Measurements from ENCODE around the gene SUPT3H.
"Not testable (repeated sequence)": the region's sequence is repeated elsewhere in the genome, so short reads cannot be mapped to it uniquely, and the experiment has no call there.

The SUPT3H gene

GRCh38 chr6:45105170-45105820, 272.4 kb downstream of the SUPT3H start:
- DNase-seq, result no peak

- DNase-seq, result no peak
These were observed 273.3 kb downstream of the SUPT3H start for GRCh38 chr6:45104429-45104828.

DNA sequence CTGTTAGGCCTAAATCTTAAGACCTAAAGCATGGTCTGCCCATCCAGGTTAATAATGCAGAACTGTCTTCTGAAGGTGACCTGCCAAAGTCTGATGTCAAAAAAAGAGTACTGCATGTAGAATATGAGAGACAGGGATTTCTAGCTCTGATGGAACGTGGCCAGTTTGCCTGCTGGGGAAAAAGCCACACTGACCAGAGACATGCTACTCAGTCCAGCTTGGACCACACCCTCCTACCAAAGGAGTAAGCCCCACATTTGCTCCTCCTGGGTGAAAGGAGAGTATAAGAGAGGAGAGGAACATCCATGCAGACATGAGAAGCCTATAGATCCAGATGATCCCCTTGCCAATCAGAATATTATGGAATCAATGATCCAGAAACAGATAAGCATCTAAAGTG, 279.5 kb downstream of the SUPT3H start:
- no peak for DNase-seq

GRCh38 chr6:45094831-45095230, 282.9 kb downstream of the SUPT3H start:
- no peak for DNase-seq

DNA sequence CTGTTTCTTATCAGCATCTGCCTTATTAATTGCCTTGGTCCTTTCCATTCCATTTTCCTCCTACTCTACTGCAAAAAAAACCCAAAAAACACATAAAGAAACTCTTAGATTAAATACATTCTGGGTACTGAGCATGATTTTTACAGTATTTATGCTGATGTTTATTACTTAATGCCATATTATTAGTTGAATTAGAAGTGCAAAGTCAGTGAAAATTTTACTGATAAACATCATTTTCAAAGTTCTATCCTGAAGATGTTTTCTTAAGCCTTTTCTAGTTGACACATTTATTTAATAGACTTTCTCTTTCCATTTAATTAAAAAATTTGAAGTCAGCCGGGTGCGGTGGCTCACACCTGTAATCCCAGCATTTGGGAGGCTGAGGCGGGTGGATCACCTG, 285.6 kb downstream of the SUPT3H start:
- no peak for DNase-seq

GRCh38 chr6:45086360-45087084, 291.2 kb downstream of the SUPT3H start:
- DNase-seq, result no peak

GRCh38 chr6:45084257-45084656, 293.5 kb downstream of the SUPT3H start:
- DNase-seq, result no peak

GRCh38 chr6:45082091-45082490, 295.6 kb downstream of the SUPT3H start:
- DNase-seq, result no peak

DNA sequence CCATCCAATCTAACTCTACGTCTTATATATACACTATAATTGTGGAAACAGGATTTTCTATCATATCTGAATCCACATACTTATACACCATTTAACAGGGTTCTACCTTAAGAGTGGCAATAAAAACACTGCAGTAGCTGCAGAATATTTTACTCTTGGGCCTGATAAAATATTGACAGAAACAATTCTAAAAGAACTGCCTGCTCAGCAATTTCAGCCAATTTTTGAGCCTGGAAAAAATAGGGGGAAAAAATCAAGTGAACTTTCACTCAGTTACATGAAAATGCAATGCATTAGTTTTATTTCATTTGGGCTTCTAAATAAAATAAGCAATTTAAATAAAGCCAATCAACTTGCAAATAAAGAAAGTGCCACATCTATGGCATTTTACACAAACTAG, 296.1 kb downstream of the SUPT3H start:
- DNase-seq, result no peak

DNA sequence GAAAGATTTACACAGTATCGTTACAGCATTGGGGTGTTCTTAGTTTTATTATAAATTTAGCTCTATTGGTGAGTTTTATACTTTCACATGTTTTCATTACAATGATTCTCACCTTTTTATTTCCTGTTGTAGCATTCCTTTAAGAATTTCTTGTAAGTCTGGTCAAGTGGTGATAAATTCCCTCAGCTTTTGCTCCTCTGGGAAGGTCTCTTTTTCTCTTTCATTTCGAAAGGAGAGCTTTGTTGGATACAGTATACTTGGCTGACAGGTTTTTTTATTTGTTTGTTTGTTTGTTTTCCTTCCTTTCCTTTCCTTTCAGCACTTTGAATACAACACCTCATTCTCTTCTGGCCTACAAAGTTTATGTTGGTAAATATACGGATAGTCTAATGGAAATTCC, 299.3 kb downstream of the SUPT3H start:
- DNase-seq, result no peak

GRCh38 chr6:45076217-45076930, 301.4 kb downstream of the SUPT3H start:
- no peak for DNase-seq

DNA sequence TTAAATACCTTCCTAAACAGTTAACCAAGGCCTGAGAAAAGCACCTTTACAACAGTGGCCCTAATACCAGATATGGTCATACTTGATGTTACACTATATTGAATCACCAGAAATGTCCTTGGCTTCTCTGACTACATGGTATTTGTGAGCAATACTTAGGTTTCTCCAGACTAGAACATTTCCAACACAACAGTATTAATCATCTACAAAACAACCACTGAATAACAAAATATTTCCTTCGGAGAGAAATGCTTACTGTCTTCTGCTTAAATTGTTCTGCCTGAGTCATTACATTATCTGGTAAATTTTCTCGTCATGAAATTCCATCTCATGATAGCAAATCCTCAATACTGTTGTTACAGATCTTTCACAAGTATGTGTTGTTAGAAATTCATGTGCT, 302.5 kb downstream of the SUPT3H start:
- DNase-seq, result no peak

DNA sequence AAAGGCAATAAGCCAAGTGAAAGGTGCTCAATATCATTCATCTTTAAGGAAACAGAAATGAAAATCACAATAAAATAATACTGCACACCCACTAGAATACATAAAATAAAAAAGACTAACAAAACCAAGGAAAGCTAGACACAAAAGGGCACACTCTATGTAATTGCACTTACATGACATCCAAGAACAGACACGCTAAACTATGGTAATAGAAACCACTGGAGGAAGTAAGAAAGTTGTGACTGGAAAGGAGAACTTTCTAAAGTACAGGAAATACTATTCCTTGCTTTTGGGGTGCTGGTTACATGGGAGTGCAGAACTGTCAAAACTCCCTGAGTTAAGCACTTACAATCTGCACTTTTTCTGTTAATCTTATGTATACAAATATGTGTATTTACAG, 303.3 kb downstream of the SUPT3H start:
- no peak for DNase-seq

- DNase-seq, result no peak
These were observed 304.0 kb downstream of the SUPT3H start for GRCh38 chr6:45073771-45074170.

- no peak for DNase-seq
These were observed 305.1 kb downstream of the SUPT3H start for GRCh38 chr6:45072673-45073072.

GRCh38 chr6:45072016-45072415, 305.7 kb downstream of the SUPT3H start:
- no peak for DNase-seq

- DNase-seq, result no peak
These were observed 308.6 kb downstream of the SUPT3H start for GRCh38 chr6:45069091-45069490.

- DNase-seq, result not testable (repeated sequence)
These were observed 310.3 kb downstream of the SUPT3H start for GRCh38 chr6:45067446-45067845.

- DNase-seq, result not testable (repeated sequence)
These were observed 315.1 kb downstream of the SUPT3H start for GRCh38 chr6:45062659-45063058.

- no peak for DNase-seq
These were observed 320.0 kb downstream of the SUPT3H start for GRCh38 chr6:45057711-45058110.

DNA sequence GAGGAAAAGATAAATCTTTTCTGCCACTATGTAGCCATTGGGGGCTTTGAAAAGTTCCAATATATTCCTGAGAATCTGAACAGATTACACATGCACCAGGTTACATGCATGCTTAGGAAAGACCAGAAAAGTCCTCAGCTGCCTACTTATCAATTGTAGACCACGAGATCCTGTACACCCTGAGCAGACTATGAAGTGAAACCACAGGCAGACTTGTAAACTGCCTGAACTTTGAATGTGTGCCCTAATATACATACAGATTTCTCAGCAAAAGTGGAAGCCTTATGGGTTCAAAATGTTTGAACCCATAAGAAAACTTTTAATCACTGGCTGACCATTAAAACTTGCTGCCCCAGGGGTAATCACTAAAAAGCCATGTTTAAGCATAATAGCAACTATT, 323.1 kb downstream of the SUPT3H start:
- DNase-seq, result no peak

DNA sequence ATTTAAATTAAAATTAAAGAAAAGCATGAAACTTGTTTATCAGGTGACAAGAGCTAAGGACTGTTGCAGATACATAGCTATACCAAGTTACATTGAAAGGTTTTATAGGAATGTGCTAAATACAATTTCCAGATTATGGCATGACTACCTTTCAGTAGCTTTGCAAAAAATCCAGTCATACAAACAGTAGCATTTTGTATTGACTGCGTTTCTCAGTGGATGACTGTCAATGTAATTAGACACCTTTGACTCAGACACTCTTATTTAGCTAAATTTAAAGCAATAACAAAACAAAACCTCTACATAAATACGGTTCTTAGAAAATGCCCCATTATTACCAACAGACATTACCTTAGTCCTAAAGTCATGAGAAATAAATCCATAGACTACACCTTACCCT, 325.4 kb downstream of the SUPT3H start:
- DNase-seq, result no peak

- DNase-seq, result no peak
These were observed 328.4 kb downstream of the SUPT3H start for GRCh38 chr6:45049188-45049843.

DNA sequence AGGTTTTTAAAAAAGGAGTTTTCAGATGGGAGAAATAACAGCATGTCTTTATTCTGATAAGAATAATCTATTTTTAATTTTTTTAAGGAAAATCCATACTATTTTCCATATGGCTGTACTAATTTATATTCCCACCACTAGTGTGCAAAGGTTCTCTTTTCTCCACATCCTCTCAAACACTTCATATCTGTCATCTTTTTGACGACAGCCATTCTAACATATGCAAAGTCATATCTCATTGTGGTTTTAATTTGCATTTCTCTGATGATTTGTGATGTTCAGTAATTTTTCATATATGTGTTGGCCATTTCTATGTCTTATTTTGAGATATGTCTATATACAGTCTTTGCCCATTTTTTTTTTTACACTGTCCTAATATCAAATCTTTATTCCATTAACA, 330.2 kb downstream of the SUPT3H start:
- DNase-seq, result no peak
